ENCODE results near the gene CNBP. TPM values are rescaled to one million over a fixed set of nuclear protein-coding genes. Genes with fewer than 3 reads are reported as not detected.
A peak's percentile ranks its signal among the peaks of the same experiment; 100 is the strongest.

Gene CNBP
- total and polyA plus RNA-seq, 2 of the 13 experiments (the other 11 are each of a cell fraction or from before 2014, with no cell fraction given): 282 to 354 TPM

DNA sequence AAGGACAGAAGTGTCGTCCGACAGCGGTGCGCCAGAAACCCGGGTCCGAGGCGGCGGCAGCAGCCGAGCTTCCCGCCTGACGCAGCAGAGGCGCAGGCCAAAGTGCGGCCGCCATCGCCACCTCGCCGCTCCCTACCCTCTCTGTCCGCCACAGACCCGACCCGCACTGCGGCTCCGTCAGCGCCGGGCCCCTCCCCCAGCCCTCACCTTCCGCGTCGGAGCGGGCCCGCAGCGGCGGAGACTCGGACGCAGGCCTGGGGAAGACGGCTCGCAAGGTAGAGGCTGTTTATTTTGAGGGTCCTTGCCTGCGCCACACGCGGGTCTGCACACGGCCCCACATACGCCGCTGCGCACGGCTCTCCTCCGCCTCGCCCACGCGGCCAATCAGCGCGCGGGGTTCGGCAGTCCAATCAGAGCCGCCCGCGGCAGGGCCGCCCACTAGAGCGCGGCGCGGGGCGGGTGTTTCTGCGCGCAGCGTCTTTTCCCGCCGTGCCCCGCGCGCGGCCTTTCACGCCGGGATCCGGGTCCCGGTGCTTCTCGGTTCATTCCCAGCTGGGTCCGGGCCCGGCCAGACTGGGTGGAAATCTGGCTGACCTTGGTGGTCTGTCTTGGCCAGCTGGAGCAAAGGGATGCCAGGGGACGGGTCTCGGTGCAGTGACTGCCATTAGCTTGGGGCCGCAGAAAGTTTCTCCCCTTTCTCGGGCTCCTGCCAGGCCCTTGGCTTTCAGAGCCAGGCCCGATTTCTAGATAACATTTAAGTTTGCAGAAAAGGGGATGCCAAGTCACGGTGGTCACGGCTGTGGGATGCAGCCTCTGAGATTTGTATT is at the start of gene CNBP (continued):
- TF ChIP-seq, protein P1, sequence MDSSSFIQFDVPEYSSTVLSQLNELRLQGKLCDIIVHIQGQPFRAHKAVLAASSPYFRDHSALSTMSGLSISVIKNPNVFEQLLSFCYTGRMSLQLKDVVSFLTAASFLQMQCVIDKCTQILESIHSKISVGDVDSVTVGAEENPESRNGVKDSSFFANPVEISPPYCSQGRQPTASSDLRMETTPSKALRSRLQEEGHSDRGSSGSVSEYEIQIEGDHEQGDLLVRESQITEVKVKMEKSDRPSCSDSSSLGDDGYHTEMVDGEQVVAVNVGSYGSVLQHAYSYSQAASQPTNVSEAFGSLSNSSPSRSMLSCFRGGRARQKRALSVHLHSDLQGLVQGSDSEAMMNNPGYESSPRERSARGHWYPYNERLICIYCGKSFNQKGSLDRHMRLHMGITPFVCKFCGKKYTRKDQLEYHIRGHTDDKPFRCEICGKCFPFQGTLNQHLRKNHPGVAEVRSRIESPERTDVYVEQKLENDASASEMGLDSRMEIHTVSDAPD (CRISPR knock-in tag; IDR thresholded peaks at IDR 0.05): no peak
- TF ChIP-seq REL (CRISPR knock-in tag; conservative IDR thresholded peaks at IDR 0.05) (peak; percentile 92; the same call in 1 of the 2 replicates), HDAC6 (IDR thresholded peaks at IDR 0.05; ENCODE audit: low read depth, low read length) (no peak), POLR2A (IDR thresholded peaks at IDR 0.05; ENCODE audit: insufficient read depth in 1 of 2, low read depth in 2 of 2, low read length in 2 of 2) (peak; percentile 85 to 94), MTA1 (CRISPR knock-in tag; IDR thresholded peaks at IDR 0.05; ENCODE audit: borderline replicate concordance) (no peak)

DNA sequence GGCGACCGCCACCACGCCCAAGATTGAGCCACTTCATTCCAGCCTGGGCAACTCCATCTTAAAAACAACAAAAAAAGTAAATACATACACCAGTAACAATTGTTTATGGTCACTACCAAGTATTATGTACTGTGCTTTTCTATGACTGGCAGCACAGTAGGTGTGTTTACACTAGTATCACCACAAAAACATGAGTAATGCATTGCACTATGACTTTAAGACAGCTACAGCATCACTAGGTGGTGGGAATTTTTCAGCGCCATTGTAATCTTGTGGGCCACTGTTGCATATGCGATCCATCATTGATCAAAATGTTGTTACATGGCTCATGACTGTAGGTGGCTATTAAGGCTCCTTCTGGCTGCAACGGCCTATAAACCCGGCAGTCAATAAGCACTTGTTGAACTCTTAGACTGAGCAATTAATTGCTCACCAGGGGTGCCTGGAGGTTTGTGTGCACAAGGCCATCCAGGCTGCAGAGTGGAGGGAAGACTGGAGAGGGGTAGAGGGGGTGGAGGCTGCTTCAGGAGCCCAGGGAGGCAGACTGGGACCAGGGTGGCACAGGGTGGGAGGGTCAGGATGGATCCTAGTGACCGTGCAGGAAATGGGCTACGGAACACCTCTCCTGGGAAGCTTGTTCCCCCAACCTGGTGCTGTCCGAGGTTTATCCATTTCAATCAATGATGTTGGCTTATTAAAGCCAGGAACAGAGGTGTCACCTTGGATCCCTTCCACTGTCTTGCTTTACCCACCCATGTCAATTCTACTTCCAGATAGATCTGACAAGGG is 47.8 kb upstream of the CNBP start:
- DNase-seq (ENCODE audit: low spot score) (no peak), FAIRE-seq (peak; percentile 34), ATAC-seq (peak; percentile 60)
- H3K4me2 ChIP-seq (ENCODE audit: low read depth, low read length): peak overlapping the region; percentile 87
- peak overlapping the region in 2 of 3 experiments; percentile 13 to 59; a peak in 3 of 6 replicates for H3K4me3 ChIP-seq (replicated peaks in 1 of 3; ENCODE audit: insufficient read depth in 1 of 3, low read depth in 2 of 3, low read length in 3 of 3)
- H3K27me3 ChIP-seq (ENCODE audit: control insufficient read depth in 1 of 2, insufficient read depth in 2 of 2, low read length in 2 of 2): no peaks in the 10 kb centered on the region
- intact Hi-C loops (cut with micrococcal nuclease; ENCODE audit: unreplicated experiment) (loop anchor here (2.0 kb wide), 1 partner anchor 13 kb away; no protein-coding TSS in a partner anchor), in situ Hi-C loops (cut with HindIII; ENCODE audit: extremely low pct_ligation_motif_present, low pct_unique_long_range_greater_than_20kb) (no loop called here)
- ChIA-PET POLR2A (interaction anchor here (0.7 to 1.0 kb wide), 2 partner anchors 14 to 23 kb away, joined by 3 read pairs; no protein-coding TSS in a partner anchor), CTCF (ENCODE audit: low intra/inter-chr PET ratio, low total read pairs) (no interaction called here)
- 23% methylated on average over 10 of the region's 10 CpGs for WGBS (ENCODE audit: low lambda C conversion rate)
- BruUV-seq (replicated peaks): no TSS peak
- no peak overlapping the region for H3K27ac ChIP-seq (ENCODE audit: extremely low read length, insufficient read depth, low read length)
- H4K20me1 ChIP-seq (ENCODE audit: insufficient read depth, low read length): no peaks in the 10 kb centered on the region
- H3K79me2 ChIP-seq (ENCODE audit: insufficient read depth, low read length): no peaks in the 10 kb centered on the region
- 0 out of 2 replicates have a peak overlapping the region, but pooled peaks have one; percentile 12 for H3K9ac ChIP-seq (ENCODE audit: insufficient read depth, low read depth, low read length)
- no peaks in the 10 kb centered on the region for H3K36me3 ChIP-seq (replicated peaks in 1 of 2; ENCODE audit: control insufficient read depth in 1 of 2, insufficient read depth in 2 of 2, low read length in 2 of 2)
- H2AFZ ChIP-seq (ENCODE audit: low read length): peak overlapping the region; percentile 58
- H3K4me1 ChIP-seq (ENCODE audit: insufficient read depth, low read length): peaks cover 49% of the 10 kb centered on the region
- no peaks in the 10 kb centered on the region for H3K9me3 ChIP-seq (ENCODE audit: low read length)
- TF ChIP-seq KLF13 (CRISPR knock-in tag; IDR thresholded peaks at IDR 0.05) (no peak), TGIF2 (CRISPR knock-in tag; IDR thresholded peaks at IDR 0.05) (no peak), SALL1 (CRISPR knock-in tag; IDR thresholded peaks at IDR 0.05) (peak; percentile 25; the same call in 1 of the 2 replicates), ZBTB1 (CRISPR knock-in tag; IDR thresholded peaks at IDR 0.05; ENCODE audit: borderline replicate concordance) (no peak), ZNF251 (CRISPR knock-in tag; IDR thresholded peaks at IDR 0.05) (no peak), ZNF713 (CRISPR knock-in tag; IDR thresholded peaks at IDR 0.05) (no peak)
- TF ChIP-seq, protein P2, sequence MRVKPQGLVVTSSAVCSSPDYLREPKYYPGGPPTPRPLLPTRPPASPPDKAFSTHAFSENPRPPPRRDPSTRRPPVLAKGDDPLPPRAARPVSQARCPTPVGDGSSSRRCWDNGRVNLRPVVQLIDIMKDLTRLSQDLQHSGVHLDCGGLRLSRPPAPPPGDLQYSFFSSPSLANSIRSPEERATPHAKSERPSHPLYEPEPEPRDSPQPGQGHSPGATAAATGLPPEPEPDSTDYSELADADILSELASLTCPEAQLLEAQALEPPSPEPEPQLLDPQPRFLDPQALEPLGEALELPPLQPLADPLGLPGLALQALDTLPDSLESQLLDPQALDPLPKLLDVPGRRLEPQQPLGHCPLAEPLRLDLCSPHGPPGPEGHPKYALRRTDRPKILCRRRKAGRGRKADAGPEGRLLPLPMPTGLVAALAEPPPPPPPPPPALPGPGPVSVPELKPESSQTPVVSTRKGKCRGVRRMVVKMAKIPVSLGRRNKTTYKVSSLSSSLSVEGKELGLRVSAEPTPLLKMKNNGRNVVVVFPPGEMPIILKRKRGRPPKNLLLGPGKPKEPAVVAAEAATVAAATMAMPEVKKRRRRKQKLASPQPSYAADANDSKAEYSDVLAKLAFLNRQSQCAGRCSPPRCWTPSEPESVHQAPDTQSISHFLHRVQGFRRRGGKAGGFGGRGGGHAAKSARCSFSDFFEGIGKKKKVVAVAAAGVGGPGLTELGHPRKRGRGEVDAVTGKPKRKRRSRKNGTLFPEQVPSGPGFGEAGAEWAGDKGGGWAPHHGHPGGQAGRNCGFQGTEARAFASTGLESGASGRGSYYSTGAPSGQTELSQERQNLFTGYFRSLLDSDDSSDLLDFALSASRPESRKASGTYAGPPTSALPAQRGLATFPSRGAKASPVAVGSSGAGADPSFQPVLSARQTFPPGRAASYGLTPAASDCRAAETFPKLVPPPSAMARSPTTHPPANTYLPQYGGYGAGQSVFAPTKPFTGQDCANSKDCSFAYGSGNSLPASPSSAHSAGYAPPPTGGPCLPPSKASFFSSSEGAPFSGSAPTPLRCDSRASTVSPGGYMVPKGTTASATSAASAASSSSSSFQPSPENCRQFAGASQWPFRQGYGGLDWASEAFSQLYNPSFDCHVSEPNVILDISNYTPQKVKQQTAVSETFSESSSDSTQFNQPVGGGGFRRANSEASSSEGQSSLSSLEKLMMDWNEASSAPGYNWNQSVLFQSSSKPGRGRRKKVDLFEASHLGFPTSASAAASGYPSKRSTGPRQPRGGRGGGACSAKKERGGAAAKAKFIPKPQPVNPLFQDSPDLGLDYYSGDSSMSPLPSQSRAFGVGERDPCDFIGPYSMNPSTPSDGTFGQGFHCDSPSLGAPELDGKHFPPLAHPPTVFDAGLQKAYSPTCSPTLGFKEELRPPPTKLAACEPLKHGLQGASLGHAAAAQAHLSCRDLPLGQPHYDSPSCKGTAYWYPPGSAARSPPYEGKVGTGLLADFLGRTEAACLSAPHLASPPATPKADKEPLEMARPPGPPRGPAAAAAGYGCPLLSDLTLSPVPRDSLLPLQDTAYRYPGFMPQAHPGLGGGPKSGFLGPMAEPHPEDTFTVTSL (CRISPR knock-in tag; IDR thresholded peaks at IDR 0.05; ENCODE audit: borderline replicate concordance): no peak
- TF ChIP-seq, protein P3, sequence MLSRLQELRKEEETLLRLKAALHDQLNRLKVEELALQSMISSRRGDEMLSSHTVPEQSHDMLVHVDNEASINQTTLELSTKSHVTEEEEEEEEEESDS (CRISPR knock-in tag; IDR thresholded peaks at IDR 0.05; ENCODE audit: borderline replicate concordance): no peak

Data from HepG2 (cell line).